Mesenchymal stem cell (in vitro differentiated cells and primary cell): Measurements from ENCODE around the gene CAVIN2.

Experiments used
- DNase-seq: peaks from one replicate; pipeline ENCODE4 v3.0.0-alpha.2; 2013
- H2AFZ ChIP-seq: one replicate; pipeline ENCODE4 v1.6.1; 2013; ENCODE audit warnings: low read depth, mild to moderate bottlenecking, control low read depth, inconsistent platforms, low read length, moderate library complexity
- H2AK5ac ChIP-seq: 2 replicates; pipeline ENCODE4 v1.6.1; 2013; ENCODE audit warnings: low read length, moderate library complexity, mild to moderate bottlenecking, inconsistent platforms; ENCODE audit not compliant: severe bottlenecking
- H2BK120ac ChIP-seq: one replicate; pipeline ENCODE4 v1.6.1; 2013; ENCODE audit warnings: low read depth, mild to moderate bottlenecking, inconsistent platforms, low read length, moderate library complexity
- H2BK12ac ChIP-seq, 2 experiments: one replicate each; pipeline ENCODE4 v1.6.1; 2013; ENCODE audit warnings: inconsistent platforms in 2 of 2, low read length in 2 of 2, mild to moderate bottlenecking in 2 of 2, moderate library complexity in 2 of 2, control low read depth in 1 of 2
- H2BK15ac ChIP-seq: one replicate; pipeline ENCODE4 v1.6.1; 2013; ENCODE audit warnings: mild to moderate bottlenecking, low read depth, inconsistent platforms; ENCODE audit not compliant: poor library complexity, severe bottlenecking
- H2BK5ac ChIP-seq: 2 replicates; pipeline ENCODE4 v1.6.1; 2013; ENCODE audit warnings: low read depth, mild to moderate bottlenecking, low read length, control low read depth, inconsistent platforms; ENCODE audit not compliant: poor library complexity, severe bottlenecking
- H3K14ac ChIP-seq, 2 experiments: one replicate each; pipeline ENCODE4 v1.6.1; 2013; ENCODE audit warnings: inconsistent platforms in 2 of 2, low read length in 2 of 2, control low read depth in 1 of 2, mild to moderate bottlenecking in 1 of 2, moderate library complexity in 1 of 2
- H3K18ac ChIP-seq, 2 experiments: one replicate each; pipeline ENCODE4 v1.6.1; 2013; ENCODE audit warnings: inconsistent platforms in 2 of 2, low read length in 2 of 2, control low read depth in 1 of 2, low read depth in 1 of 2, mild to moderate bottlenecking in 1 of 2
- H3K23ac ChIP-seq, 2 experiments: one replicate each; pipeline ENCODE4 v1.6.1; 2013; ENCODE audit warnings: inconsistent platforms in 2 of 2, low read length in 2 of 2, mild to moderate bottlenecking in 2 of 2, moderate library complexity in 2 of 2, control low read depth in 1 of 2
- H3K27ac ChIP-seq: 2 replicates; pipeline ENCODE4 v1.5.1; 2013; ENCODE audit warnings: mild to moderate bottlenecking, moderate library complexity, low read length, control low read depth, inconsistent platforms; ENCODE audit not compliant: poor library complexity, severe bottlenecking
- H3K27me3 ChIP-seq, 2 experiments: 2 replicates each; pipeline versions ENCODE4 v1.6.1 to v1.7.0; 2013; ENCODE audit warnings: low read length in 2 of 2, mild to moderate bottlenecking in 2 of 2, moderate library complexity in 2 of 2, control low read depth in 1 of 2, inconsistent platforms in 1 of 2; ENCODE audit not compliant: control insufficient read depth in 1 of 2, insufficient read depth in 1 of 2
- H3K36me3 ChIP-seq, 2 experiments: 2 replicates each; pipeline versions ENCODE4 v1.6.1 to v1.7.0; 2013; ENCODE audit warnings: low read length in 2 of 2, control low read depth in 1 of 2, inconsistent platforms in 1 of 2, low read depth in 1 of 2, mild to moderate bottlenecking in 1 of 2; ENCODE audit not compliant: insufficient read depth in 2 of 2, control insufficient read depth in 1 of 2
- H3K4ac ChIP-seq, 2 experiments: one replicate each; pipeline ENCODE4 v1.6.1; 2013; ENCODE audit warnings: inconsistent platforms in 2 of 2, low read length in 2 of 2, mild to moderate bottlenecking in 2 of 2, moderate library complexity in 2 of 2, control low read depth in 1 of 2, low read depth in 1 of 2
- H3K4me1 ChIP-seq: 2 replicates; pipeline ENCODE4 v1.6.1; 2013; ENCODE audit warnings: low read depth, low read length, control low read depth; ENCODE audit not compliant: control insufficient read depth, insufficient read depth
- H3K4me2 ChIP-seq: 2 replicates; pipeline ENCODE4 v1.6.1; 2013; ENCODE audit warnings: low read length, mild to moderate bottlenecking, inconsistent platforms; ENCODE audit not compliant: poor library complexity, severe bottlenecking
- H3K4me3 ChIP-seq, 2 experiments: 2 replicates each; pipeline versions ENCODE4 v1.5.1 to v1.7.0; 2013; ENCODE audit warnings: low read length in 2 of 2, mild to moderate bottlenecking in 2 of 2, control low read depth in 1 of 2, low read depth in 1 of 2; ENCODE audit not compliant: insufficient read depth in 1 of 2
- H3K79me1 ChIP-seq: replicated peaks from 2 replicates; pipeline ENCODE4 v1.6.1; 2013; ENCODE audit warnings: mild to moderate bottlenecking, control low read depth, low read length, inconsistent platforms; ENCODE audit not compliant: poor library complexity, severe bottlenecking
- H3K9ac ChIP-seq: 2 replicates; pipeline ENCODE4 v1.7.0; 2013; ENCODE audit warnings: mild to moderate bottlenecking, low read length, moderate library complexity
- H3K9me3 ChIP-seq: 2 replicates; pipeline ENCODE4 v1.7.0; 2013; ENCODE audit warnings: mild to moderate bottlenecking, low read length; ENCODE audit not compliant: control insufficient read depth
- H4K8ac ChIP-seq: one replicate; pipeline ENCODE4 v1.6.1; 2013; ENCODE audit warnings: inconsistent platforms, mild to moderate bottlenecking, low read length, moderate library complexity
- H4K91ac ChIP-seq: one replicate; pipeline ENCODE4 v1.6.1; 2013; ENCODE audit warnings: mild to moderate bottlenecking, low read length, inconsistent platforms
- WGBS: methylation state at CpG from one replicate; pipeline ENCODE4 v1.1.7; 2013; ENCODE audit warnings: mixed read lengths; 5-methylcytosine and 5-hydroxymethylcytosine counted together

CAVIN2 gene

GRCh38 chr2:191885650-191886049 is 38.8 kb upstream of the CAVIN2 start:
- H3K4me3 ChIP-seq = no peak overlapping the region

GRCh38 chr2:191885098-191885497 is 38.2 kb upstream of the CAVIN2 start:
- Histone ChIP-seq H2BK15ac (no peak overlapping the region), H3K4me2 (no peak overlapping the region), H3K9ac (no peak overlapping the region), H2AK5ac (no peak overlapping the region), H3K36me3 (peaks cover 0 to 3% of the 10 kb centered on the region in 2 experiments), H3K4me1 (no peaks in the 10 kb centered on the region), H3K27ac (no peak overlapping the region), H3K18ac (no peak overlapping the region), H3K4me3 (no peak overlapping the region), H3K79me1 (no peaks in the 10 kb centered on the region), H3K14ac (no peak overlapping the region), H3K9me3 (no peaks in the 10 kb centered on the region), H4K91ac (no peak overlapping the region), H3K27me3 (no peaks in the 10 kb centered on the region), H3K23ac (no peak overlapping the region), H2BK5ac (no peak overlapping the region), H3K4ac (no peak overlapping the region), H2BK120ac (no peak overlapping the region), H4K8ac (no peak overlapping the region), H2BK12ac (no peak overlapping the region), H2AFZ (no peak overlapping the region)
- WGBS = 95% methylated on average over 1 of the region's 1 CpG
- DNase-seq = no peak

More at GRCh38 chr2:191885650-191886049, 38.8 kb upstream of the CAVIN2 start:
- no peak overlapping the region for H4K8ac ChIP-seq
- no peak overlapping the region for H3K9ac ChIP-seq
- 89% methylated on average over 6 of the region's 6 CpGs for WGBS
- no peak overlapping the region for H3K23ac ChIP-seq
- no peak overlapping the region for H3K27ac ChIP-seq
- no peak overlapping the region for H2AFZ ChIP-seq
- H3K79me1 ChIP-seq = no peaks in the 10 kb centered on the region
- no peak overlapping the region for H3K4me2 ChIP-seq
- H3K27me3 ChIP-seq = no peaks in the 10 kb centered on the region
- H3K4me1 ChIP-seq = no peaks in the 10 kb centered on the region
- H3K36me3 ChIP-seq = peaks cover 0 to 3% of the 10 kb centered on the region in 2 experiments
- no peak overlapping the region for H2BK15ac ChIP-seq
- H3K9me3 ChIP-seq = no peaks in the 10 kb centered on the region
- H2BK5ac ChIP-seq = no peak overlapping the region
- DNase-seq = no peak
- no peak overlapping the region for H2AK5ac ChIP-seq
- no peak overlapping the region for H3K18ac ChIP-seq
- H2BK12ac ChIP-seq = no peak overlapping the region
- H3K14ac ChIP-seq = no peak overlapping the region
- H4K91ac ChIP-seq = no peak overlapping the region
- no peak overlapping the region for H2BK120ac ChIP-seq
- H3K4ac ChIP-seq = no peak overlapping the region

- Histone ChIP-seq H3K14ac (no peak overlapping the region), H3K18ac (no peak overlapping the region), H2AFZ (no peak overlapping the region), H3K27me3 (no peaks in the 10 kb centered on the region), H3K27ac (no peak overlapping the region), H3K4me1 (peaks cover 3% of the 10 kb centered on the region), H3K36me3 (peaks cover 0 to 3% of the 10 kb centered on the region in 2 experiments), H3K4me2 (no peak overlapping the region), H3K9me3 (no peaks in the 10 kb centered on the region), H4K91ac (no peak overlapping the region), H2BK15ac (no peak overlapping the region), H3K79me1 (no peaks in the 10 kb centered on the region), H2BK5ac (no peak overlapping the region), H3K9ac (no peak overlapping the region), H3K4me3 (no peak overlapping the region), H3K23ac (no peak overlapping the region), H2BK12ac (no peak overlapping the region), H2BK120ac (no peak overlapping the region), H4K8ac (no peak overlapping the region), H2AK5ac (peak overlapping the region; percentile 13), H3K4ac (no peak overlapping the region)
- WGBS = 97% methylated on average over 28 of the region's 34 CpGs
- DNase-seq = no peak
Measured at GRCh38 chr2:191881982-191882816, 35.3 kb upstream of the CAVIN2 start.

- no peak overlapping the region for H2BK5ac ChIP-seq
- no peak overlapping the region for H3K14ac ChIP-seq
- peak overlapping the region; percentile 77 for H3K27ac ChIP-seq
- no peak overlapping the region for H2AK5ac ChIP-seq
- H3K36me3 ChIP-seq = peaks cover 0 to 3% of the 10 kb centered on the region in 2 experiments
- no peak overlapping the region for H2BK15ac ChIP-seq
- no peaks in the 10 kb centered on the region for H3K79me1 ChIP-seq
- DNase-seq = peak; percentile 74
- H3K4ac ChIP-seq = no peak overlapping the region
- H4K8ac ChIP-seq = no peak overlapping the region
- H3K27me3 ChIP-seq = no peaks in the 10 kb centered on the region
- no peak overlapping the region for H3K4me3 ChIP-seq
- no peaks in the 10 kb centered on the region for H3K9me3 ChIP-seq
- H2BK12ac ChIP-seq = no peak overlapping the region
- no peak overlapping the region for H3K4me2 ChIP-seq
- H3K23ac ChIP-seq = no peak overlapping the region
- no peak overlapping the region for H3K18ac ChIP-seq
- H3K4me1 ChIP-seq = peaks cover 3% of the 10 kb centered on the region
- H2AFZ ChIP-seq = no peak overlapping the region
- no peak overlapping the region for H4K91ac ChIP-seq
- 70% methylated on average over 1 of the region's 2 CpGs for WGBS
- no peak overlapping the region for H2BK120ac ChIP-seq
- H3K9ac ChIP-seq = no peak overlapping the region
Measured at GRCh38 chr2:191878548-191879279, 31.8 kb upstream of the CAVIN2 start.
